Measurements from ENCODE around the gene MAP4. TPM values are rescaled to one million over a fixed set of nuclear protein-coding genes. Genes with fewer than 3 reads are reported as not detected.

The MAP4 gene
- total RNA-seq, 4 donors from 2014 or later, result 108 to 186 (median 150) TPM

DNA sequence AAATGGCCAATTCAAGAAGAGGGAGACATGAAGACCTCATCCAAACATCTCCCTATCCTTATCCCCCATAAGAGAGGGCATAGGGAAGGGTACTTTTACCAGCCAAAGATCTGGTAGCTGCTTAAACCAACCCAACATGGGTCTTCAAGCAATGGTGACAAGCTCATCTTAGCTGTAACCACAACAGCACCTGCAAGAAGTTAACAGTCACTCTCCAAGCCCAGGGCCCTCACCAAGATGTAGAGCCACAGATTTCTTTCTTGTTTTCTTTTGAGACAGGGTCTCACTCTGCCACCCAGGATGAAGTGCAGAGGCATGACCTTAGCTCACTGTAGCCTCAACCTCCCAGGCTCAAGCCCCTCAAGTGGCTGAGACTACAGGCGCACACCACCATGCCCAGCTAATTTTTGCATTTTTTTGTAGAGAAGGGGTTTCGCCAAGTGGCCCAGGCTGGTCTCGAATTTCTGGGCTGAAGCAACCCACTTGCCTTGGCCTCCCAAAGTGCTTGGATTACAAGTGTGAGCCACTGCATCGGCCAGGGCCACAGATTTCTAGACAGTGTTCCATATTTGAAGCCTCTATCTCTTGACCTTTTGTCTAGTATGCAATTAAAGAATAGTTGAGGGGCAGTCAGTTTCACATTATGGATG lies 156.1 kb downstream of the MAP4 start:
- TF ChIP-seq, protein P1, sequence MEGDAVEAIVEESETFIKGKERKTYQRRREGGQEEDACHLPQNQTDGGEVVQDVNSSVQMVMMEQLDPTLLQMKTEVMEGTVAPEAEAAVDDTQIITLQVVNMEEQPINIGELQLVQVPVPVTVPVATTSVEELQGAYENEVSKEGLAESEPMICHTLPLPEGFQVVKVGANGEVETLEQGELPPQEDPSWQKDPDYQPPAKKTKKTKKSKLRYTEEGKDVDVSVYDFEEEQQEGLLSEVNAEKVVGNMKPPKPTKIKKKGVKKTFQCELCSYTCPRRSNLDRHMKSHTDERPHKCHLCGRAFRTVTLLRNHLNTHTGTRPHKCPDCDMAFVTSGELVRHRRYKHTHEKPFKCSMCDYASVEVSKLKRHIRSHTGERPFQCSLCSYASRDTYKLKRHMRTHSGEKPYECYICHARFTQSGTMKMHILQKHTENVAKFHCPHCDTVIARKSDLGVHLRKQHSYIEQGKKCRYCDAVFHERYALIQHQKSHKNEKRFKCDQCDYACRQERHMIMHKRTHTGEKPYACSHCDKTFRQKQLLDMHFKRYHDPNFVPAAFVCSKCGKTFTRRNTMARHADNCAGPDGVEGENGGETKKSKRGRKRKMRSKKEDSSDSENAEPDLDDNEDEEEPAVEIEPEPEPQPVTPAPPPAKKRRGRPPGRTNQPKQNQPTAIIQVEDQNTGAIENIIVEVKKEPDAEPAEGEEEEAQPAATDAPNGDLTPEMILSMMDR (IDR thresholded peaks at IDR 0.05), result no peak
- ATAC-seq (ENCODE audit: low FRiP score) (no peak), DNase-seq (ENCODE audit: low spot score) (no peak)

DNA sequence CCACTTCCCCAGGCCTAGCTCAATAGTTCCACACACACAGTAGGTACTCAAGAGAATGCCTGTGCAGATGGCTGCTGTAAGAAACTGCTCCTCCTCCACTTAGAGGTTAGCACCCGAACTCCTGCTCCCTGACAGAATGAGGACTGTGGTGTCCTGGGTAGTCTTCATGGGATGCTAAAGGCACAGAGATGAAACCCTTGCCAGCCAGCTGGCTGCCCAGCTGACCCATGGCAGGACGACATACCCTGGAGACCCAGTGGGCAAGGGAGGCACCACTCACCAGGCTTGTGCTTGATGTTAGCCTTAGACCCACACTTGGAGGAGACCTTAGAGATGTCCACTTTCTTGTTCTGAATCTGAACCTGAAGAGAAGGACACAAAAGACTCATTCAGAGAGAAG lies 159.1 kb downstream of the MAP4 start:
- DNase-seq (ENCODE audit: low spot score) (no peak), ATAC-seq (ENCODE audit: low FRiP score) (no peak)
- TF ChIP-seq, protein P1 (IDR thresholded peaks at IDR 0.05), result no peak

DNA sequence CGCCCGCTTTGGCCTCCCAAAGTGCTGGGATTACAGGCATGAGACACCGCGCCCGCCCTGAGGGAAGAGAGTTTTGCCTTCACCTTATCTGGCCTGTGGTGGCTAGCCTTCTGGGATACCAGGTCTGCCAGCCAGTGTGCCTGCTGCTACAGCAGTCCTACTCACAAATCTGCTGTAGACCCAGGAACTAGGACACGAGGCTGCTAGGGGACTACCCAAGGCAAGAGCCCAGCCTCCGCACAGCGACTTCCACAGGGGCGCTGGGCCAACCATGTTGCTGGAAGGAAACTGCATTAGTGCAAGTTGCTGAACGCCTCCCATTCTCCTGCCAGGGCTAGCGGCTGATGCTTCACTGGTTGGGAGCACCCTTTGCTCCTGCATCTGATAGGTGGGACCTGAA lies 159.5 kb downstream of the MAP4 start:
- DNase-seq (ENCODE audit: low spot score), result no peak
- no peak for ATAC-seq (ENCODE audit: low FRiP score)
- TF ChIP-seq, protein P1 (IDR thresholded peaks at IDR 0.05), result no peak

DNA sequence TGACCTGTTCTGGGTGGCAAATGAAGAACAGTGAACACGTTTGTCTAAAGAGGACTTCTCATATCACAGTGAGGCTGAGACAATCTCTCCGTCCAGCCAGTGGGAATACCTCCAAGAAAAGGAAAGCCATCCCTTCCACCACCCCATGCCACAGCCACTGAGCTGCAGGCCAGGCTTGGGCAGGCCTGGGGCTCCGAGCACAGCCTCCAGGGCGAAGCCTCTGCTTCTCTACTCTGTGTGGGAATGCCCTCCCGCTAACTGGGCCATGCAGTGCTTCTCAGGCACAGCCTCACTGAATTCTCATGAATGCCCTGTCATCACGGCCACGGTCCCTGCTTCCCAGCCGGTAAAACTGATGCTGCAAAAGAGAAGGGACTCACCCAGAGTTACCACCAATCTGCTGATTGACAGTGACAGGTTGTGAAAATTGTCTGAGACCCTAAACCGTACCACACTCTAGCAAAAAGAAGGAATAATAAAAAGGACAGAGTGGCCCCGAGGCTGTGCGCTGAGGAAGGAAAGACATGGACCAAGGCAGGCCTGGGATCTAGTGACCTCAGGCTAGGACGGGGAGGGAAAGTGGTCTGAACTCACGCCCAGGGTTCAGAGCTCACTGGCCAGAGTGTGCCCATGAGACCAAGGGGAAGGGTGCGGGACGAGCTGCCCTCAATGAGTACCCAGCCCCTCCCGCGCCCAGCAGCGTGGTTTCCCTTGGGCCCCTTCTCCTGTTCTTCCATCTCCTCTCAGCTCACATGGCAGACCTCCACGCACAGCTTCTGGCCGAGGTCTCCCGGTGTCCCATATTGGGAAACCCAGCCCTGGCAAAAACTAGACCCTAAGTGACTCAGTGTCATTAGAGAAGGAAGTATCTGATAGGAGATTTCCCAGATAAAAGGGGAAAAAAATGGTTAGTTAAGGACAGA lies 160.5 kb downstream of the MAP4 start:
- TF ChIP-seq, protein P1 (IDR thresholded peaks at IDR 0.05), result no peak
- DNase-seq (ENCODE audit: low spot score) (no peak), ATAC-seq (ENCODE audit: low FRiP score) (no peak)

DNA sequence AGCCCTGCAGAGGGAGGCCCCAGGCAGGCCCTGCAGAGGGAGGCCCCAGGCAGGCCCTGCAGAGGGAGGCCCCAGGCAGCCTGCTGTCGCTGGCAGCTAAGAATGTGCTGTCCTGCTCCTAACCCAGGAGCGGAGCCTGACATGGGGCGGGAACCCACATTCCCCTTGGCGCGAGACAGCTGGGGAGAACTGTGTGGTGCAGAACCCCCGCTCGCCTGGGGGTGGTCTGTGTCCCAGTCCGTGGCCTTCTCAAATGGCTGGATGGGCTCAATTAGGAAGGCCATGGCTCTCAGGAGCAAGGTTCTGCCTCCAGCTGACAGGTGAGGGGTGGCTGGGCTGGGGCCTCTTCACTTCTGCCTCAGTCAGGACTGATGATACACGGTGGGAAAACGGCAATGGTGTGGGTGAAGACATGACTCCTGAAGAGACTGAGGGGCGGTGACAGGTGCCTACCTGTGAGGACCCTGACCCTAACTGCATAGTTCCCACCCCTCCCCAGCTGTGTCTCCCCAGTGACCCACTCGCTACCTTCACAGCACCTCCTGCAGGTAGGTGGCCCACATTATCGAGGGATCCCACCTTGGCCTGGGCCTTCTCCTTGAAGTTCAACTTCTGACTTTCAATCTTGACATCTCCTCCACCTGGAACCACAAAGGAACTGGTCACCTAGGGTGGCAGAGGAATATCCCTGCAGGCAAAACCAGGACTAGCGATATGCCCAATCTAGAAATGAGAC lies 161.3 kb downstream of the MAP4 start:
- ATAC-seq (ENCODE audit: low FRiP score), result no peak
- no peak for DNase-seq (ENCODE audit: low spot score)
- TF ChIP-seq, protein P1 (IDR thresholded peaks at IDR 0.05), result no peak

DNA sequence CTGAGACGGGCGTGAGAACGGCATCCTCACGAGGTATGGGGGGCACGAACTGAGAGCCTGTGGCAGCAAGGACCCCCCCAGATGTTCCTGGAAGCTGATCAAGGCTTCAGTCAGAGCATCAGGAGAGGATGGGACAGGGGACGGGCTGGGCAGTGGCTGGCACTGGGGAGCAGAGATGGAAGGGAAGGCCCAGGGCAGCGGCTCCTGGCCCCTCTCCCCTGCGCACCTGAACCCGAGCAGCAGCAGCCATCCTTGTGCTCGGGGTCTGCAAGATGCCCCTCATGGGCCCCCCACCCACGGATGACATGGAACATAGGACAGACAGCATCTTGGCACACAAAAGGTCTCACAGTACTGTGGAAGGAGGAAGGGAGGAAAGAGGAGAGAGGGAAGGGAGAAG lies 161.9 kb downstream of the MAP4 start:
- no peak for DNase-seq (ENCODE audit: low spot score)
- TF ChIP-seq, protein P1 (IDR thresholded peaks at IDR 0.05), result no peak
- no peak for ATAC-seq (ENCODE audit: low FRiP score)

All from omental fat pad (tissue), 4 donors.